ENCODE results near the gene UTP11. TPM values are rescaled to one million over a fixed set of nuclear protein-coding genes. Genes with fewer than 3 reads are reported as not detected.

The UTP11 gene
- total RNA-seq, 2 experiments from 2014 or later: 8.7 to 9.4 TPM

GRCh38 chr1:38039331-38040088, 27.0 kb downstream of the UTP11 start:
- Mint-ChIP-seq H3K4me1 (ENCODE audit: low read depth) (peaks cover 8% of the 10 kb centered on the region), H3K27me3 (peaks cover 63% of the 10 kb centered on the region), H3K27ac (no peak overlapping the region), H3K4me3 (no peak overlapping the region), H3K9me3 (no peaks in the 10 kb centered on the region), H3K36me3 (ENCODE audit: low read depth) (no peaks in the 10 kb centered on the region)
- H3K27me3 ChIP-seq (ENCODE audit: control insufficient read depth in 1 of 2, insufficient read depth in 2 of 2, low read length in 2 of 2): peaks cover 41 to 47% of the 10 kb centered on the region in 2 experiments
- H3K9me3 ChIP-seq (ENCODE audit: control insufficient read depth in 1 of 2, insufficient read depth in 1 of 2, low read length in 2 of 2): peaks cover 0 to 5% of the 10 kb centered on the region in 2 experiments
- TF ChIP-seq, protein P1, sequence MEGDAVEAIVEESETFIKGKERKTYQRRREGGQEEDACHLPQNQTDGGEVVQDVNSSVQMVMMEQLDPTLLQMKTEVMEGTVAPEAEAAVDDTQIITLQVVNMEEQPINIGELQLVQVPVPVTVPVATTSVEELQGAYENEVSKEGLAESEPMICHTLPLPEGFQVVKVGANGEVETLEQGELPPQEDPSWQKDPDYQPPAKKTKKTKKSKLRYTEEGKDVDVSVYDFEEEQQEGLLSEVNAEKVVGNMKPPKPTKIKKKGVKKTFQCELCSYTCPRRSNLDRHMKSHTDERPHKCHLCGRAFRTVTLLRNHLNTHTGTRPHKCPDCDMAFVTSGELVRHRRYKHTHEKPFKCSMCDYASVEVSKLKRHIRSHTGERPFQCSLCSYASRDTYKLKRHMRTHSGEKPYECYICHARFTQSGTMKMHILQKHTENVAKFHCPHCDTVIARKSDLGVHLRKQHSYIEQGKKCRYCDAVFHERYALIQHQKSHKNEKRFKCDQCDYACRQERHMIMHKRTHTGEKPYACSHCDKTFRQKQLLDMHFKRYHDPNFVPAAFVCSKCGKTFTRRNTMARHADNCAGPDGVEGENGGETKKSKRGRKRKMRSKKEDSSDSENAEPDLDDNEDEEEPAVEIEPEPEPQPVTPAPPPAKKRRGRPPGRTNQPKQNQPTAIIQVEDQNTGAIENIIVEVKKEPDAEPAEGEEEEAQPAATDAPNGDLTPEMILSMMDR (IDR thresholded peaks at IDR 0.05): no peak
- intact Hi-C loops (cut with DNase I, micrococcal nuclease): no loop called here
- no peaks in the 10 kb centered on the region for H3K36me3 ChIP-seq (ENCODE audit: insufficient read depth, low read length)
- no peak overlapping the region for H3K27ac ChIP-seq (ENCODE audit: low read depth in 1 of 2, low read length in 2 of 2)
- CTCF ChIA-PET: no interaction called here
- ATAC-seq (ENCODE audit: poor library complexity) (no peak), DNase-seq (no peak)
- POLR2A ChIA-PET: no interaction called here
- peaks cover 12% of the 10 kb centered on the region for H3K4me1 ChIP-seq (ENCODE audit: insufficient read depth, low read length)
- H3K4me3 ChIP-seq (ENCODE audit: low read length): no peak overlapping the region

GRCh38 chr1:38041936-38042834, 29.7 kb downstream of the UTP11 start:
- POLR2A ChIA-PET: no interaction called here
- CTCF ChIA-PET: no interaction called here
- Histone ChIP-seq H3K27ac (ENCODE audit: low read depth in 1 of 2, low read length in 2 of 2) (no peak overlapping the region), H3K27me3 (ENCODE audit: control insufficient read depth in 1 of 2, insufficient read depth in 2 of 2, low read length in 2 of 2) (peaks cover 49 to 55% of the 10 kb centered on the region in 2 experiments), H3K4me3 (ENCODE audit: low read length) (no peak overlapping the region), H3K4me1 (ENCODE audit: insufficient read depth, low read length) (peaks cover 24% of the 10 kb centered on the region), H3K9me3 (ENCODE audit: control insufficient read depth in 1 of 2, insufficient read depth in 1 of 2, low read length in 2 of 2) (peaks cover 0 to 8% of the 10 kb centered on the region in 2 experiments), H3K36me3 (ENCODE audit: insufficient read depth, low read length) (no peaks in the 10 kb centered on the region)
- no peaks in the 10 kb centered on the region for H3K36me3 Mint-ChIP-seq (ENCODE audit: low read depth)
- peaks cover 67% of the 10 kb centered on the region for H3K27me3 Mint-ChIP-seq
- no peak for ATAC-seq (ENCODE audit: poor library complexity)
- no peaks in the 10 kb centered on the region for H3K9me3 Mint-ChIP-seq
- TF ChIP-seq, protein P1 (IDR thresholded peaks at IDR 0.05): no peak
- H3K27ac Mint-ChIP-seq: no peak overlapping the region
- peaks cover 12% of the 10 kb centered on the region for H3K4me1 Mint-ChIP-seq (ENCODE audit: low read depth)
- peak overlapping the region; percentile 54 for H3K4me3 Mint-ChIP-seq
- no peak for DNase-seq
- intact Hi-C loops (cut with DNase I, micrococcal nuclease): no loop called here

DNA sequence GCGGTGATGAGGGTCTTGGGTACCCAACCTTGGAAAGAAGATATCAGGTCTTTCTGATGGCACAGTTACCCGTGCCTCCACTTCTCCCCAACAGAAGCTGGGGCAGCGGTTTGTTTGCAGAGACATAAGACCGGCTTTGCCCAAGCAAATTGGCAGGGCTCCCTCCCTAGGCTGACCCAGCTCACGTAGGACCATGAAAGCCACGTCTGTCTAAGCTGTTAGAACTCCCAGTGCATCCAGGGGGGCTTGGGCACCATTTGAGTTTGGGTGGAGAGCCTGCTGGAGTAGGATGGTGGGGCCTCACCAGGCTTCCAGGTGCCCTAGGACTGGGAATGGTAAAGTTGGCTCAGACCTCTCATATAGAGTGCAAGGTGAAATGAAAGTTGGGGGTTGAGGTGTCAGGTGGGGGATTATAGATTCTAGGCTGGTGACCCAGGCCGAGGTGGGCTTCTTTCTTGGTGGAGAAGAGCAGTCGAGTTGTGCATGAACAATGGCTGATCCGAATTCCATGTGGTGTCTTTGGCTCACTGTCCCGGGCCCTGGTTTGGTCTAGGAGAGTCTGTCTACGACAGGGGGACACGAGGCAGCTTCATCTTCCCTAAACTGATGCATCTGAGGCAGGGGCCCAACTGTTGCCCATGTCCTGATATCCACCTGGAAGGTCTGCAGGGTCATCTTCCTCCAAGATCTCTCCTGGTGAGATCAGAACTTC, 30.7 kb downstream of the UTP11 start:
- Histone ChIP-seq H3K4me1 (ENCODE audit: insufficient read depth, low read length) (peaks cover 30% of the 10 kb centered on the region), H3K36me3 (ENCODE audit: insufficient read depth, low read length) (no peaks in the 10 kb centered on the region), H3K27me3 (ENCODE audit: control insufficient read depth in 1 of 2, insufficient read depth in 2 of 2, low read length in 2 of 2) (peaks cover 51 to 55% of the 10 kb centered on the region in 2 experiments), H3K27ac (ENCODE audit: low read depth in 1 of 2, low read length in 2 of 2) (no peak overlapping the region), H3K4me3 (ENCODE audit: low read length) (no peak overlapping the region), H3K9me3 (ENCODE audit: control insufficient read depth in 1 of 2, insufficient read depth in 1 of 2, low read length in 2 of 2) (peaks cover 0 to 13% of the 10 kb centered on the region in 2 experiments)
- TF ChIP-seq, protein P1 (IDR thresholded peaks at IDR 0.05): no peak
- Mint-ChIP-seq H3K4me3 (peak overlapping the region; percentile 23), H3K9me3 (no peaks in the 10 kb centered on the region), H3K27me3 (peaks cover 72% of the 10 kb centered on the region), H3K36me3 (ENCODE audit: low read depth) (no peaks in the 10 kb centered on the region), H3K4me1 (ENCODE audit: low read depth) (peaks cover 12% of the 10 kb centered on the region), H3K27ac (no peak overlapping the region)
- CTCF ChIA-PET: no interaction called here
- intact Hi-C loops (cut with DNase I, micrococcal nuclease): no loop called here
- POLR2A ChIA-PET: no interaction called here
- ATAC-seq (ENCODE audit: poor library complexity): no peak
- DNase-seq: no peak
